Heart left ventricle (tissue), 13 donors: ENCODE results near the gene MYH7.

Experiments used
- CTCF ChIP-seq, 12 donors: fragments of 200-600 bp; sonication (generic) in 4 of 12; IDR thresholded peaks; one replicate each; pipeline versions ENCODE4 v1.5.0 to v1.8.0; 2018 to 2022; ENCODE audit warnings: antibody characterized with exemption in 12 of 12, mild to moderate bottlenecking in 5 of 12
- POLR2A ChIP-seq, 2 donors: fragments of 450-650 bp; IDR thresholded peaks; one replicate each; pipeline ENCODE4 v1.6.1; 2017; ENCODE audit warnings: antibody characterized with exemption in 2 of 2, mild to moderate bottlenecking in 2 of 2, moderate library complexity in 2 of 2
- donor health status: ischemic (EF 13 %, LVEDD 7.1; RV severe dilation, severe dysfunction).
- donor health status: DM: no; HTN: yes; CAD: no.
- donor health status: DM: no; HTN: no; CAD: no.
- donor health status: ischemic (EF 25% LVEDD 6.9; RV normal size, moderate dysfunction).
- donor health status: ischemic (EF 25% LVEDD 5.7; RV mildly dilated, moderate dysfunction).
- donor health status: ischemic (EF 35%, LVEDD 5.7; RV mildly dilated, moderate dysfunction).
- donor health status: nonischemic (EF 11% LVEDD 7.7; RV severe dilation, severe dysfunction).
- donor health status: DM: yes; HTN: yes; CAD: no.
- donor health status: PGD.
- donor health status: ischemic (EF 29% LVEDD 5.4; RV normal size, mild dysfunction).
- donor health status: nonischemic (EF 23%, LVEDD 6.1; RV moderate dilation, normal function).

GRCh38 chr14:23450379-23450778 is 14.9 kb upstream of the MYH7 start:
- TF ChIP-seq CTCF (IDR thresholded peaks at IDR 0.05), result no peak
- TF ChIP-seq POLR2A (IDR thresholded peaks at IDR 0.05), result no peak
